Measurements from ENCODE around the gene CSNK2A2. TPM values are rescaled to one million over a fixed set of nuclear protein-coding genes. Genes with fewer than 3 reads are reported as not detected.

CSNK2A2 gene
- polyA plus RNA-seq, 1 donor from 2014 or later = 36.7 TPM

GRCh38 chr16:58109330-58109729 lies 88.6 kb downstream of the CSNK2A2 start:
- Histone ChIP-seq H3K79me2 (replicated peaks; ENCODE audit: insufficient read depth, low read length) (no peaks in the 10 kb centered on the region), H3K9ac (ENCODE audit: low read length) (no peak overlapping the region), H3F3A (ENCODE audit: insufficient read depth, low read length, poor library complexity, severe bottlenecking) (no peaks in the 10 kb centered on the region), H2AFZ (ENCODE audit: low read depth, low read length) (no peak overlapping the region), H3K9me2 (ENCODE audit: insufficient read depth, low read length) (no peaks in the 10 kb centered on the region), H3K4me3 (ENCODE audit: low read length) (no peak overlapping the region), H3K27ac (ENCODE audit: low read length) (no peak overlapping the region), H3K9me3 (ENCODE audit: low read length) (no peaks in the 10 kb centered on the region), H3K36me3 (ENCODE audit: insufficient read depth, low read length) (no peaks in the 10 kb centered on the region), H3K27me3 (ENCODE audit: insufficient read depth, low read depth, low read length) (no peaks in the 10 kb centered on the region), H4K20me1 (ENCODE audit: insufficient read depth) (no peaks in the 10 kb centered on the region), H3K4me2 (ENCODE audit: low read length) (no peak overlapping the region)
- TF ChIP-seq REST (IDR thresholded peaks at IDR 0.05; ENCODE audit: borderline replicate concordance) (no peak), TAF1 (IDR thresholded peaks at IDR 0.05; ENCODE audit: low read depth) (no peak), EP300 (conservative IDR thresholded peaks at IDR 0.05; ENCODE audit: poor library complexity, severe bottlenecking) (no peak), EZH2 (IDR thresholded peaks at IDR 0.05; ENCODE audit: borderline replicate concordance, insufficient read depth, low read length, poor library complexity, severe bottlenecking) (no peak), RAD21 (conservative IDR thresholded peaks at IDR 0.05) (no peak)

Small RNA genes lying within 50 kb of the gene (small RNA-seq; reads per million reads assigned to genes)
- gene RN7SL645P = 0 reads per million in 3 experiments

Other genes starting within 250 kb of the CSNK2A2 start
- 19.1 and 20.7 TPM in 2 replicates for gene CNGB1, start 227.0 kb downstream of the CSNK2A2 start, polyA plus RNA-seq
- 5.1 and 7.0 TPM in 2 replicates for gene ZNF319, start 197.4 kb downstream of the CSNK2A2 start, polyA plus RNA-seq
- 25.7 and 47.0 TPM in 2 replicates for gene USB1, start 196.7 kb downstream of the CSNK2A2 start, polyA plus RNA-seq
- gene MMP15, start 172.4 kb downstream of the CSNK2A2 start, polyA plus RNA-seq = 18.5 and 18.7 TPM in 2 replicates
- 193 and 210 TPM in 2 replicates for gene CFAP20, start 68.7 kb downstream of the CSNK2A2 start, polyA plus RNA-seq
- not detected in 2 replicates for gene PRSS54, start 96.9 kb upstream of the CSNK2A2 start, polyA plus RNA-seq
- 4.3 and 4.7 TPM in 2 replicates for gene GINS3, start 194.4 kb upstream of the CSNK2A2 start, polyA plus RNA-seq

All from neural cell (in vitro differentiated cells).